K562 (cell line): ENCODE results near the gene MAGI3. TPM values are rescaled to one million over a fixed set of nuclear protein-coding genes. Genes with fewer than 3 reads are reported as not detected.

ENCODE experiments used
- ATAC-seq: fragments of 200-7000 bp; cut with Tn5 transposase; 3 replicates; pipeline ENCODE4 v1.9.1; 2020; ENCODE audit warnings: moderate library complexity
- BruUV-seq: library from RNA; stranded (reverse); fragments of 400-500 nt; replicated peaks from 2 replicates; lab custom pipeline; 2021; lab: Mats Ljungman, UMichigan
- CTCF ChIA-PET: fragments of 300-600 bp; formaldehyde crosslinking; extraction: SDS; loops from one replicate; lab custom pipeline; 2021; ENCODE audit warnings: low intra/inter-chr PET ratio; lab: Yijun Ruan, JAX
- POLR2A ChIA-PET: fragments of 300-600, 350-650 bp; sonication (Branson Sonifier 250); formaldehyde crosslinking; extraction: SDS; loops from one replicate; lab custom pipeline; 2021; ENCODE audit warnings: antibody characterized with exemption, inconsistent platforms; lab: Yijun Ruan, JAX
- DNase-seq, 4 experiments: peaks; one replicate each; pipeline versions ENCODE4 v3.0.0 to v3.0.0-alpha.2; 2011 to 2018; ENCODE audit warnings: low spot score in 3 of 4, mixed read lengths in 3 of 4; ENCODE audit errors: extremely low read depth in 1 of 4
- FAIRE-seq: peaks from 2 replicates; lab custom pipeline; 2011; peaks lifted over from hg19 to GRCh38; lab: Jason Lieb, UNC
- H2AFZ ChIP-seq: 2 replicates; pipeline ENCODE4 v1.6.0; 2011; ENCODE audit warnings: low read depth, low read length, control low read depth, inconsistent platforms
- H3K27ac ChIP-seq: fragments of 200-600 bp; 3 replicates; pipeline ENCODE4 v1.8.0; 2011; ENCODE audit warnings: low read depth, mild to moderate bottlenecking, control low read depth, inconsistent platforms, low read length, moderate library complexity, mixed read lengths; ENCODE audit errors: extremely low read depth
- H3K27me3 ChIP-seq, 2 experiments: fragments of 300-600 bp in 1 of 2; 2 replicates in 1 of 2; 3 replicates in 1 of 2; pipeline versions ENCODE4 v1.6.0 to v1.8.0; 2011; ENCODE audit warnings: inconsistent platforms in 2 of 2, low read length in 2 of 2, mild to moderate bottlenecking in 1 of 2, mixed read lengths in 1 of 2, moderate library complexity in 1 of 2; ENCODE audit not compliant: control insufficient read depth in 2 of 2, insufficient read depth in 2 of 2
- H3K36me3 ChIP-seq: fragments of 300-600 bp; 3 replicates; pipeline ENCODE4 v1.8.0; 2011; ENCODE audit warnings: mild to moderate bottlenecking, low read length, inconsistent platforms; ENCODE audit not compliant: control insufficient read depth, insufficient read depth
- H3K4me1 ChIP-seq, 2 experiments: fragments of 200-600 bp in 1 of 2; replicated peaks in 1 of 2; 2 replicates in 1 of 2; 3 replicates in 1 of 2; pipeline versions ENCODE4 v1.5.1 to v1.8.0; 2011; ENCODE audit warnings: inconsistent platforms in 2 of 2, low read length in 2 of 2, mild to moderate bottlenecking in 1 of 2, mixed read lengths in 1 of 2, moderate library complexity in 1 of 2; ENCODE audit not compliant: control insufficient read depth in 2 of 2, insufficient read depth in 2 of 2
- H3K4me2 ChIP-seq: 2 replicates; pipeline ENCODE4 v1.6.1; 2011; ENCODE audit warnings: low read length, control low read depth, inconsistent platforms, mixed read lengths; ENCODE audit not compliant: insufficient read depth
- H3K4me3 ChIP-seq: fragments of 200-600 bp; sonication (generic), shearing (Covaris generic); 2 replicates; pipeline ENCODE4 v1.5.1; 2016; ENCODE audit warnings: control low read depth, inconsistent platforms
- H3K79me2 ChIP-seq: fragments of 200-600 bp; 3 replicates; pipeline ENCODE4 v1.8.0; 2011; ENCODE audit warnings: low read length, inconsistent platforms; ENCODE audit not compliant: control insufficient read depth, insufficient read depth
- H3K9ac ChIP-seq, 2 experiments: 2 replicates each; pipeline versions ENCODE4 v1.6.0 to v1.6.1; 2011; ENCODE audit warnings: low read depth in 2 of 2, low read length in 2 of 2, control low read depth in 1 of 2, inconsistent platforms in 1 of 2, mild to moderate bottlenecking in 1 of 2, mixed read lengths in 1 of 2; ENCODE audit not compliant: insufficient read depth in 1 of 2
- H3K9me1 ChIP-seq: one replicate; pipeline ENCODE4 v1.6.0; 2011; ENCODE audit warnings: inconsistent platforms, mild to moderate bottlenecking, low read length, moderate library complexity; ENCODE audit not compliant: control insufficient read depth, insufficient read depth
- H3K9me3 ChIP-seq: replicated peaks from 2 replicates; pipeline ENCODE4 v1.5.1; 2011; ENCODE audit warnings: low read depth, low read length, inconsistent platforms; ENCODE audit not compliant: control insufficient read depth, insufficient read depth
- H4K20me1 ChIP-seq: replicated peaks from 2 replicates; pipeline ENCODE4 v1.6.1; 2011; ENCODE audit warnings: low read length, inconsistent platforms, mixed read lengths; ENCODE audit not compliant: control insufficient read depth, insufficient read depth
- CBX5 ChIP-seq: IDR thresholded peaks from 2 replicates; pipeline ENCODE4 v1.6.1; 2014; ENCODE audit warnings: low read depth, borderline replicate concordance
- CHD4 ChIP-seq: fragments of 200-600 bp; sonication (generic); IDR thresholded peaks from 3 replicates; pipeline ENCODE4 v1.6.1; 2012; ENCODE audit warnings: low read depth, mild to moderate bottlenecking, mixed read lengths, low read length, inconsistent platforms; ENCODE audit not compliant: insufficient read depth, insufficient replicate concordance, poor library complexity, severe bottlenecking
- ELF4 ChIP-seq: fragments of 450-650 bp; formaldehyde crosslinking; IDR thresholded peaks from 2 replicates; pipeline ENCODE4 v1.4.0; 2022; ENCODE audit warnings: missing genetic modification characterization
- ETS2 ChIP-seq: IDR thresholded peaks from 2 replicates; pipeline ENCODE4 v1.6.1; 2016; ENCODE audit warnings: borderline replicate concordance, missing genetic modification characterization, mild to moderate bottlenecking, moderate library complexity, missing compliant biosample characterization; ENCODE audit not compliant: poor library complexity, severe bottlenecking
- GTF2A2 ChIP-seq: IDR thresholded peaks from 2 replicates; pipeline ENCODE4 v1.6.1; 2016; ENCODE audit warnings: mild to moderate bottlenecking, missing genetic modification characterization, missing compliant biosample characterization
- NR2C2 ChIP-seq, 2 experiments: fragments of 200-800 bp in 1 of 2; sonication (Bioruptor generic) in 1 of 2; sonication (generic) in 1 of 2; formaldehyde crosslinking in 1 of 2; IDR thresholded peaks; 2 replicates each; pipeline versions ENCODE4 v1.6.1 to v1.8.0; 2016 to 2022; ENCODE audit warnings: mild to moderate bottlenecking in 1 of 2, missing compliant biosample characterization in 1 of 2, missing genetic modification characterization in 1 of 2, missing genetic modification reagents in 1 of 2
- RUNX1 ChIP-seq: sonication (generic); IDR thresholded peaks from 2 replicates; pipeline ENCODE4 v1.6.1; 2016; ENCODE audit warnings: antibody characterized with exemption, low read depth
- ZFP36 ChIP-seq: fragments of 150-350 bp; IDR thresholded peaks from 2 replicates; pipeline ENCODE4 v1.6.1; 2018; ENCODE audit warnings: low read length, low read depth; ENCODE audit not compliant: partially characterized antibody
- ZFPM2 ChIP-seq: fragments of 250-450 bp; sonication (Bioruptor Pico); IDR thresholded peaks from 2 replicates; pipeline ENCODE4 v1.5.1; 2022; ENCODE audit warnings: mild to moderate bottlenecking
- ZNF212 ChIP-seq: fragments of 450-650 bp; formaldehyde crosslinking; IDR thresholded peaks from 2 replicates; pipeline ENCODE4 v1.4.0; 2020; ENCODE audit warnings: mild to moderate bottlenecking
- ZNF431 ChIP-seq: sonication (generic); formaldehyde crosslinking; IDR thresholded peaks from 2 replicates; pipeline ENCODE4 v1.8.0; 2022; ENCODE audit warnings: mild to moderate bottlenecking, missing genetic modification reagents
- in situ Hi-C: fragments of 300-500 bp; cut with MboI; formaldehyde crosslinking; loops from 4 replicates; pipeline ENCODE4 v1.15.0; 2018; ENCODE audit warnings: inconsistent platforms, mixed read lengths
- intact Hi-C: fragments of 100-400 bp; cut with micrococcal nuclease; formaldehyde crosslinking; loops from 2 replicates; pipeline ENCODE4 v1.14.2; 2022
- polyA plus RNA-seq, 8 experiments: library from polyadenylated mRNA; depleted of rRNA in 4 of 8; stranded (reverse) in 5 of 8; unstranded in 3 of 8; fragments of >200 nt; fragmentation: Nextera tagmentation in 2 of 8; fragmentation: Illumina TruSeq in 1 of 8; extraction: Ambion mirVana in 2 of 8; extraction: Trizol in 1 of 8; gene quantifications; 2 replicates each; pipeline versions ENCODE4 v1.2.1 to v1.2.3, GENCODE V29; 2011 to 2014; ENCODE audit warnings: inconsistent platforms in 1 of 8, missing spikeins in 1 of 8
- total RNA-seq, 7 experiments: library from RNA; depleted of rRNA in 6 of 7; stranded (reverse); fragments of >200 nt in 6 of 7; fragmentation: Illumina TruSeq in 2 of 7; extraction: Trizol in 2 of 7; gene quantifications; 2 replicates each; pipeline versions ENCODE4 v1.2.1 to v1.2.3, GENCODE V29; 2011 to 2021; ENCODE audit warnings: low replicate concordance in 1 of 7
- TF ChIP-seq, protein P1 (sequence below): fragments of 450-650 bp; IDR thresholded peaks from 2 replicates; pipeline ENCODE4 v1.6.1; 2018; ENCODE audit warnings: mild to moderate bottlenecking, low read depth; ENCODE audit not compliant: partially characterized antibody
- TF ChIP-seq, protein P2 (sequence below): fragments of 200-800 bp; sonication (Bioruptor generic); IDR thresholded peaks from 2 replicates; pipeline ENCODE4 v1.6.1; 2017; ENCODE audit warnings: missing genetic modification characterization, missing compliant biosample characterization

MAGI3 gene
- total and polyA plus RNA-seq, 9 of the 15 experiments (the other 6 are each of a cell fraction or from before 2014, with no cell fraction given), result 1.0 to 8.6 (median 5.5) TPM

DNA sequence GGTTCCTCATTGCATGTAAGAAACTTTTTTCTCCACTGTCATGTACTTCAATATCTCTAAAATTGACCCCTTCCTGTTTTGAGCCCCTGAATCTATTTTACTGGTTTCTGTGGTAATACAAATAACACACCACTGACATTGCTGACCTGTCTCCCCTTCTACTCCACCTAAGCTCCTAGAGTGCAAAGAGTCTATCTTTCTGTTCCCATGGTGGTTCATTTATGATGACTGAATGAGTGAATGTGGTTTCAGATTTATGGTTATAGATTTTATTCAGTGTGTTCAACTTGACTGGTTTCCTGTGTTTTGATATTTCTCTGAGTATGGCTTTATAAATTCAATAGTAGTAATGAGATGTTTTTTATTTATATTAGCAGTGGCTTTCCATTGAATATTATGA lies 127.7 kb downstream of the MAGI3 start:
- no peak for FAIRE-seq
- POLR2A ChIA-PET, result no interaction called here
- no peak overlapping the region for H3K4me2 ChIP-seq
- no peaks in the 10 kb centered on the region for H3K9me3 ChIP-seq
- CTCF ChIA-PET, result no interaction called here
- ATAC-seq, result no peak
- TF ChIP-seq ZFP36 (no peak), RUNX1 (no peak), GTF2A2 (tag) (no peak), NR2C2 (CRISPR knock-in tag; IDR thresholded peaks at IDR 0.05) (no peak), NR2C2 (tag; IDR thresholded peaks at IDR 0.05) (no peak), ZNF431 (CRISPR knock-in tag) (no peak), ZFPM2 (CRISPR knock-in tag) (no peak), CBX5 (no peak)
- no peaks in the 10 kb centered on the region for H4K20me1 ChIP-seq
- no peaks in the 10 kb centered on the region for H3K79me2 ChIP-seq
- H3K27me3 ChIP-seq, result no peaks in the 10 kb centered on the region
- H3K27ac ChIP-seq, result no peak overlapping the region
- no peak overlapping the region for H3K9ac ChIP-seq
- H3K36me3 ChIP-seq, result no peaks in the 10 kb centered on the region
- no TSS peak for BruUV-seq
- no peak overlapping the region for H3K4me3 ChIP-seq
- in situ Hi-C loops (no loop called here), intact Hi-C loops (no loop called here)
- DNase-seq, result no peak
- no peaks in the 10 kb centered on the region for H3K9me1 ChIP-seq
- no peaks in the 10 kb centered on the region for H3K4me1 ChIP-seq
- no peak overlapping the region for H2AFZ ChIP-seq

DNA sequence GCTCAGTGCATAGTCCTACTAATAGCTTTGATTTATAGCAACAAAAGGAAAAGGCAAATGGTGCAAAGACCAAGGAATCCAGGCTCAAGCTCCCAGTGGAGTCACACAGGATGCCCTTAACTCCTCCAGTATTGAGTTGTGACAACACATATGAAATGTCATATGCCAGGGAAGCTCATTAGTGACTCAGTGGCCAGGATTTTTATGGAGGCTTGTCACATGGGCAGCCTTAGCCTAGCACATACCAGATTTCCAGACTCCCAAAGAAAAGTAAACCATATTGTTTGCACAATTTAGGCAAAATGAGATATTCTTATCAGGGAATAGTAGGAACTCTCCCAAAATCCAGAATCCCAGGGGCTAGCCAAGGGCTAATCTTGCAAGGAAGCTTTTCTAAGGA lies 129.2 kb downstream of the MAGI3 start:
- Histone ChIP-seq H3K9me3 (no peaks in the 10 kb centered on the region), H3K9me1 (no peaks in the 10 kb centered on the region), H3K36me3 (no peaks in the 10 kb centered on the region), H3K4me1 (no peaks in the 10 kb centered on the region), H2AFZ (no peak overlapping the region), H3K9ac (no peak overlapping the region), H4K20me1 (no peaks in the 10 kb centered on the region), H3K4me3 (no peak overlapping the region), H3K4me2 (no peak overlapping the region), H3K79me2 (no peaks in the 10 kb centered on the region), H3K27ac (no peak overlapping the region), H3K27me3 (no peaks in the 10 kb centered on the region)
- intact Hi-C loops (no loop called here), in situ Hi-C loops (no loop called here)
- DNase-seq (no peak), ATAC-seq (no peak), FAIRE-seq (no peak)
- CTCF ChIA-PET, result no interaction called here
- TF ChIP-seq, protein P1, sequence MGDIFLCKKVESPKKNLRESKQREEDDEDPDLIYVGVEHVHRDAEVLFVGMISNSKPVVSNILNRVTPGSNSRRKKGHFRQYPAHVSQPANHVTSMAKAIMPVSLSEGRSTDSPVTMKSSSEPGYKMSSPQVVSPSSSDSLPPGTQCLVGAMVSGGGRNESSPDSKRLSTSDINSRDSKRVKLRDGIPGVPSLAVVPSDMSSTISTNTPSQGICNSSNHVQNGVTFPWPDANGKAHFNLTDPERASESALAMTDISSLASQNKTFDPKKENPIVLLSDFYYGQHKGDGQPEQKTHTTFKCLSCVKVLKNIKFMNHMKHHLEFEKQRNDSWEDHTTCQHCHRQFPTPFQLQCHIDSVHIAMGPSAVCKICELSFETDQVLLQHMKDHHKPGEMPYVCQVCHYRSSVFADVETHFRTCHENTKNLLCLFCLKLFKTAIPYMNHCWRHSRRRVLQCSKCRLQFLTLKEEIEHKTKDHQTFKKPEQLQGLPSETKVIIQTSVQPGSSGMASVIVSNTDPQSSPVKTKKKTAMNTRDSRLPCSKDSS, result no peak
- TF ChIP-seq ELF4 (CRISPR knock-in tag), result no peak
- TF ChIP-seq ETS2, result no peak
- no peak for TF ChIP-seq ZNF212 (CRISPR knock-in tag)
- TF ChIP-seq, protein P2, sequence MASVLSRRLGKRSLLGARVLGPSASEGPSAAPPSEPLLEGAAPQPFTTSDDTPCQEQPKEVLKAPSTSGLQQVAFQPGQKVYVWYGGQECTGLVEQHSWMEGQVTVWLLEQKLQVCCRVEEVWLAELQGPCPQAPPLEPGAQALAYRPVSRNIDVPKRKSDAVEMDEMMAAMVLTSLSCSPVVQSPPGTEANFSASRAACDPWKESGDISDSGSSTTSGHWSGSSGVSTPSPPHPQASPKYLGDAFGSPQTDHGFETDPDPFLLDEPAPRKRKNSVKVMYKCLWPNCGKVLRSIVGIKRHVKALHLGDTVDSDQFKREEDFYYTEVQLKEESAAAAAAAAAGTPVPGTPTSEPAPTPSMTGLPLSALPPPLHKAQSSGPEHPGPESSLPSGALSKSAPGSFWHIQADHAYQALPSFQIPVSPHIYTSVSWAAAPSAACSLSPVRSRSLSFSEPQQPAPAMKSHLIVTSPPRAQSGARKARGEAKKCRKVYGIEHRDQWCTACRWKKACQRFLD (CRISPR knock-in tag), result no peak
- TF ChIP-seq CHD4, result no peak
- POLR2A ChIA-PET, result no interaction called here
- no TSS peak for BruUV-seq
